Measurements from ENCODE around the gene CRIM1.

The CRIM1 gene

GRCh38 chr2:36462311-36462935 lies 106.8 kb downstream of the CRIM1 start:
- DNase-seq: no peak

- no peak for DNase-seq
These were observed 107.8 kb downstream of the CRIM1 start for GRCh38 chr2:36463365-36463764.

- no peak for DNase-seq
These were observed 108.6 kb downstream of the CRIM1 start for GRCh38 chr2:36464006-36464721.

- DNase-seq: no peak
These were observed 110.6 kb downstream of the CRIM1 start for GRCh38 chr2:36466135-36466534.

GRCh38 chr2:36468463-36469105 lies 113.0 kb downstream of the CRIM1 start:
- DNase-seq: no peak

GRCh38 chr2:36469106-36469477 lies 113.5 kb downstream of the CRIM1 start:
- no peak for DNase-seq

GRCh38 chr2:36469710-36470109 lies 114.1 kb downstream of the CRIM1 start:
- no peak for DNase-seq

- no peak for DNase-seq
These were observed 117.7 kb downstream of the CRIM1 start for GRCh38 chr2:36473230-36473629.

- no peak for DNase-seq
These were observed 120.8 kb downstream of the CRIM1 start for GRCh38 chr2:36476411-36476810.

GRCh38 chr2:36477315-36477714 lies 121.7 kb downstream of the CRIM1 start:
- no peak for DNase-seq

- DNase-seq: no peak
These were observed 122.2 kb downstream of the CRIM1 start for GRCh38 chr2:36477746-36478145.

- no peak for DNase-seq
These were observed 122.8 kb downstream of the CRIM1 start for GRCh38 chr2:36478332-36478738.

- DNase-seq: no peak
These were observed 123.4 kb downstream of the CRIM1 start for GRCh38 chr2:36478999-36479398.

- no peak for DNase-seq
These were observed 123.8 kb downstream of the CRIM1 start for GRCh38 chr2:36479406-36479805.

- DNase-seq: no peak
These were observed 124.5 kb downstream of the CRIM1 start for GRCh38 chr2:36480028-36480427.

- DNase-seq: no peak
These were observed 125.1 kb downstream of the CRIM1 start for GRCh38 chr2:36480636-36481035.

- DNase-seq: no peak
These were observed 126.1 kb downstream of the CRIM1 start for GRCh38 chr2:36481709-36482108.

GRCh38 chr2:36482576-36483214 lies 127.1 kb downstream of the CRIM1 start:
- no peak for DNase-seq

- DNase-seq: no peak
These were observed 127.7 kb downstream of the CRIM1 start for GRCh38 chr2:36483290-36483689.

- DNase-seq: no peak
These were observed 128.9 kb downstream of the CRIM1 start for GRCh38 chr2:36484454-36484853.

GRCh38 chr2:36485521-36485920 lies 129.9 kb downstream of the CRIM1 start:
- no peak for DNase-seq

- DNase-seq: no peak
These were observed 131.0 kb downstream of the CRIM1 start for GRCh38 chr2:36486521-36487044.

- DNase-seq: no peak
These were observed 132.4 kb downstream of the CRIM1 start for GRCh38 chr2:36487947-36488346.

- no peak for DNase-seq
These were observed 133.7 kb downstream of the CRIM1 start for GRCh38 chr2:36489281-36489680.
